Measurements from ENCODE around the gene RB1. TPM values are rescaled to one million over a fixed set of nuclear protein-coding genes. Genes with fewer than 3 reads are reported as not detected.
A peak's percentile ranks its signal among the peaks of the same experiment; 100 is the strongest.

RB1 gene
- total and polyA plus RNA-seq, 7 experiments from 2014 or later: 12.1 to 37.1 (median 18.5) TPM

- Histone ChIP-seq H3K27me3 (ENCODE audit: control insufficient read depth in 2 of 2, insufficient read depth in 2 of 2, low read length in 2 of 2) (no peaks in the 10 kb centered on the region), H3K4me1 (ENCODE audit: control insufficient read depth in 2 of 2, insufficient read depth in 2 of 2, low read length in 2 of 2) (peaks cover 34 to 47% of the 10 kb centered on the region in 2 donors), H3K27ac (ENCODE audit: low read depth, low read length) (peak overlapping the region; percentile 59), H3K36me3 (ENCODE audit: control insufficient read depth in 2 of 3, insufficient read depth in 3 of 3, low read length in 3 of 3) (no peaks in the 10 kb centered on the region), H3K9me3 (ENCODE audit: control insufficient read depth in 2 of 3, low read length in 3 of 3) (no peaks in the 10 kb centered on the region), H3K4me3 (ENCODE audit: low read length) (peak overlapping the region; percentile 37)
- peak; percentile 85 for ATAC-seq
- intact Hi-C loops (cut with micrococcal nuclease): loop anchor here (1.0 to 10.0 kb wide), 12 partner anchors 13 to 351 kb away; partner anchors contain the start of gene CYSLTR2 (in 2 of the 2)
- Mint-ChIP-seq H3K4me3 (peak overlapping the region; percentile 51 to 86 (median 76)), H3K36me3 (peaks cover 0 to 51% (median 4%) of the 10 kb centered on the region in 5 donors), H3K9me3 (peaks cover 0 to 4% (median 0%) of the 10 kb centered on the region in 11 donors), H3K27ac (peak overlapping the region; percentile 83 to 98 (median 91)), H3K27me3 (peaks cover 0 to 11% (median 0%) of the 10 kb centered on the region in 5 donors), H3K4me1 (peaks cover 47 to 78% (median 61%) of the 10 kb centered on the region in 7 donors)
- CTCF ChIA-PET: interaction anchor here (0.6 to 2.4 kb wide), 8 partner anchors 25 to 361 kb away, joined by 3 to 10 read pairs (median 4); partner anchors contain the start of gene RCBTB2
- peak in 7 of 9 donors; percentile 73 to 88 (median 84) for DNase-seq
- POLR2A ChIA-PET: interaction anchor here (0.5 to 3.9 kb wide), 19 partner anchors 10 to 939 kb away, joined by 3 to 83 read pairs (median 5); partner anchors contain the start of genes CYSLTR2, LPAR6 and RCBTB2
These were observed 202.1 kb downstream of the RB1 start for GRCh38 chr13:48505597-48506091.

DNA sequence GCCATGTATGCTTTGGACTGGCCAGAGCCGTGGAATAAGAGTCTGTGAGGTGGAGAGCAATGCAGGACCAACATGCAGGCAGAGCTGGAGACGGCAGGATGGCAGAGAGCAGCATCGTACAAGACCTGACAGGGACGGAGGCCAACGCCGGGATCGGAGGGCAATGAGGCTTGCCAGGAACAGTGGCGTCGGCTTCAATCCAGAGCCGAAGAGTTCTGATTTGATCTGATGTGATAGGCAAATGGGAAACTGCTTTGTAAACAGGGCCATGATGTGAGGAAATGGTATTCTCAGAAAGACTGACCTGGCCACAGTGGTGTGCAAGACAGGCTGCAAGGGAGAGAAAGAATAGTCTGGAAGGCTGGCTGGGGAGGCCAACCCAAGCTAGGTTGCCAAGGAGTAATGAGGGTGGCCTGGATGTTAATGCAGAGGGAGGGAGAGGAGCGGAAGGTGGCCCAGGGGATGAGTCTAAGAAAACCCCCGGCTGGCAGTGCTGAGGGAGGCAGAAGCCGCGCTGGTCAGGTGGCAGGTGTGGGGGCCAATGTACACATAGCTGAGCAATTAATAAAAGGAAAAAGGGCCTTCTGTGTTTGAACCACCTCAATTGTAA is 202.6 kb downstream of the RB1 start:
- peaks cover 0 to 49% (median 4%) of the 10 kb centered on the region in 5 donors for H3K36me3 Mint-ChIP-seq
- Histone ChIP-seq H3K4me3 (ENCODE audit: low read length) (peak overlapping the region; percentile 37), H3K36me3 (ENCODE audit: control insufficient read depth in 2 of 3, insufficient read depth in 3 of 3, low read length in 3 of 3) (no peaks in the 10 kb centered on the region), H3K9me3 (ENCODE audit: control insufficient read depth in 2 of 3, low read length in 3 of 3) (no peaks in the 10 kb centered on the region), H3K4me1 (ENCODE audit: control insufficient read depth in 2 of 2, insufficient read depth in 2 of 2, low read length in 2 of 2) (peaks cover 34 to 48% of the 10 kb centered on the region in 2 donors), H3K27me3 (ENCODE audit: control insufficient read depth in 2 of 2, insufficient read depth in 2 of 2, low read length in 2 of 2) (no peaks in the 10 kb centered on the region), H3K27ac (ENCODE audit: low read depth, low read length) (peak overlapping the region; percentile 59)
- POLR2A ChIA-PET: interaction anchor here (0.5 to 3.9 kb wide), 19 partner anchors 9 to 939 kb away, joined by 3 to 83 read pairs (median 5); partner anchors contain the start of genes CYSLTR2, LPAR6 and RCBTB2
- DNase-seq (no peak), ATAC-seq (no peak)
- H3K27ac Mint-ChIP-seq: peak overlapping the region; percentile 83 to 98 (median 91)
- peaks cover 0 to 4% (median 0%) of the 10 kb centered on the region in 11 donors for H3K9me3 Mint-ChIP-seq
- CTCF ChIA-PET: interaction anchor here (0.6 to 2.4 kb wide), 10 partner anchors 22 to 361 kb away, joined by 3 to 10 read pairs (median 4); partner anchors contain the start of gene RCBTB2
- H3K4me1 Mint-ChIP-seq: peaks cover 49 to 74% (median 57%) of the 10 kb centered on the region in 7 donors
- intact Hi-C loops (cut with micrococcal nuclease): loop anchor here (5.0 to 10.0 kb wide), 4 partner anchors 146 to 351 kb away; partner anchors contain the start of gene CYSLTR2 (in 2 of the 2)
- peak overlapping the region; percentile 51 to 86 (median 76) for H3K4me3 Mint-ChIP-seq
- peaks cover 0 to 11% (median 0%) of the 10 kb centered on the region in 5 donors for H3K27me3 Mint-ChIP-seq

DNA sequence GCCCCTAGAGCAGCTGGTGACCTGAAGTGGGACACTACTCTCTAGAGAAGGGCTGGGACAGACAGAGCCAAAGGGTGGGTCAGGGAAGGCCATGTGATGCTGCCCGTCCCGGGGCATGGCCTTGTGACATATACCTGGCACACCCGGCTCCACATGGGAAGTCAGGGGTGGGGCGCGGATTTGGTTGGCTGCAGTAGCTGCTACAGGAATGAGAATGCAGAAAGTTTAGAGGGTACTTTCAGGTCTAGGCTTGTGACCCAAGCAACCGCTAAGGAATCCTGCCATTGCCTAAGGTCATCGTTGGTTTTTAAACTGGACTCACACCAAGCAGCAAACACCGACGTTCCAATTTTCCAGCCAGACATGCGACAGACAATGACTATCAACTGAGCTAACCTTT is 203.5 kb downstream of the RB1 start:
- H3K4me3 ChIP-seq (ENCODE audit: low read length): no peak overlapping the region
- H3K9me3 Mint-ChIP-seq: peaks cover 0 to 4% (median 0%) of the 10 kb centered on the region in 11 donors
- DNase-seq (no peak), ATAC-seq (no peak)
- intact Hi-C loops (cut with micrococcal nuclease): loop anchor here (5.0 to 10.0 kb wide), 4 partner anchors 145 to 352 kb away; partner anchors contain the start of gene CYSLTR2 (in 2 of the 2)
- peaks cover 41 to 69% (median 56%) of the 10 kb centered on the region in 7 donors for H3K4me1 Mint-ChIP-seq
- H3K9me3 ChIP-seq (ENCODE audit: control insufficient read depth in 2 of 3, low read length in 3 of 3): no peaks in the 10 kb centered on the region
- peak overlapping the region in 6 of 9 donors; percentile 83 to 98 (median 94) for H3K27ac Mint-ChIP-seq
- no peak overlapping the region for H3K27ac ChIP-seq (ENCODE audit: low read depth, low read length)
- no peaks in the 10 kb centered on the region for H3K27me3 ChIP-seq (ENCODE audit: control insufficient read depth in 2 of 2, insufficient read depth in 2 of 2, low read length in 2 of 2)
- H3K4me3 Mint-ChIP-seq: peak overlapping the region in 3 of 10 donors; percentile 74 to 86 (median 81)
- no peaks in the 10 kb centered on the region for H3K36me3 ChIP-seq (ENCODE audit: control insufficient read depth in 2 of 3, insufficient read depth in 3 of 3, low read length in 3 of 3)
- peaks cover 0 to 55% (median 5%) of the 10 kb centered on the region in 5 donors for H3K36me3 Mint-ChIP-seq
- peaks cover 34 to 48% of the 10 kb centered on the region in 2 donors for H3K4me1 ChIP-seq (ENCODE audit: control insufficient read depth in 2 of 2, insufficient read depth in 2 of 2, low read length in 2 of 2)
- H3K27me3 Mint-ChIP-seq: peaks cover 0 to 17% (median 0%) of the 10 kb centered on the region in 5 donors
- ChIA-PET POLR2A (interaction anchor here (0.7 to 3.9 kb wide), 11 partner anchors 8 to 938 kb away, joined by 3 to 83 read pairs (median 4); partner anchors contain the start of gene RCBTB2), CTCF (interaction anchor here (0.8 to 1.2 kb wide), 4 partner anchors 20 to 106 kb away, joined by 3 to 5 read pairs (median 3); no protein-coding TSS in a partner anchor)

DNA sequence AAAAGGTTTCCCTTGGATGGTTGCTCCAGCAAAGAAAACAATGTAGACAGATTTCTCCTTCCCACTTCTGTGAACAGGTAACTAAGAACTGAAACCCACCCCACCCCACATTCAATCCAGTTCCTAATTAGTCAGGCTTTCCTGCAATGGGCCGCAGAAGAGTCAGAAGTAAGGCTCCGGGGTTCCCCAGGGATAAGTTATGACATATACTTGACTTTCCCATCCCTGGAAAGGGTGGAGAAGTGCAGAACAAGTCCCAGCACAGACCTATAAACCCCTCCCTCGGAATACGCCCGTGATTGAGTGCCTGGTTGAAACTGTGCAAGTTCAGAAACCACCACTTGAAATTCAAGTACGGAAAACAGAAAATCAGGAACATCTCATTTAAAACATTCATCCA is 204.5 kb downstream of the RB1 start:
- Mint-ChIP-seq H3K27me3 (peaks cover 0 to 23% (median 0%) of the 10 kb centered on the region in 5 donors), H3K27ac (no peak overlapping the region), H3K4me1 (peaks cover 41 to 62% (median 52%) of the 10 kb centered on the region in 7 donors), H3K36me3 (peaks cover 0 to 55% (median 5%) of the 10 kb centered on the region in 5 donors), H3K9me3 (peaks cover 0 to 4% (median 0%) of the 10 kb centered on the region in 11 donors), H3K4me3 (no peak overlapping the region)
- ATAC-seq (no peak), DNase-seq (no peak)
- intact Hi-C loops (cut with micrococcal nuclease): loop anchor here (5.0 to 10.0 kb wide), 4 partner anchors 144 to 353 kb away; partner anchors contain the start of gene CYSLTR2 (in 2 of the 2)
- Histone ChIP-seq H3K4me3 (ENCODE audit: low read length) (no peak overlapping the region), H3K36me3 (ENCODE audit: control insufficient read depth in 2 of 3, insufficient read depth in 3 of 3, low read length in 3 of 3) (no peaks in the 10 kb centered on the region), H3K4me1 (ENCODE audit: control insufficient read depth in 2 of 2, insufficient read depth in 2 of 2, low read length in 2 of 2) (peaks cover 34 to 48% of the 10 kb centered on the region in 2 donors), H3K9me3 (ENCODE audit: control insufficient read depth in 2 of 3, low read length in 3 of 3) (no peaks in the 10 kb centered on the region), H3K27ac (ENCODE audit: low read depth, low read length) (no peak overlapping the region), H3K27me3 (ENCODE audit: control insufficient read depth in 2 of 2, insufficient read depth in 2 of 2, low read length in 2 of 2) (no peaks in the 10 kb centered on the region)
- ChIA-PET POLR2A (interaction anchor here (1.0 to 3.9 kb wide), 5 partner anchors 10 to 24 kb away, joined by 3 to 83 read pairs (median 5); partner anchors contain the start of gene RCBTB2), CTCF (interaction anchor here (0.8 kb wide), 1 partner anchor 72 kb away, joined by 5 read pairs; no protein-coding TSS in a partner anchor)

GRCh38 chr13:48510698-48511097 is 207.1 kb downstream of the RB1 start:
- no peaks in the 10 kb centered on the region for H3K27me3 ChIP-seq (ENCODE audit: control insufficient read depth in 2 of 2, insufficient read depth in 2 of 2, low read length in 2 of 2)
- ATAC-seq (no peak), DNase-seq (no peak)
- Mint-ChIP-seq H3K36me3 (peaks cover 4 to 48% (median 8%) of the 10 kb centered on the region in 5 donors), H3K4me3 (no peak overlapping the region), H3K9me3 (peaks cover 0 to 2% (median 0%) of the 10 kb centered on the region in 11 donors), H3K27ac (no peak overlapping the region), H3K27me3 (peaks cover 0 to 28% (median 0%) of the 10 kb centered on the region in 5 donors), H3K4me1 (peaks cover 21 to 35% (median 31%) of the 10 kb centered on the region in 7 donors)
- H3K9me3 ChIP-seq (ENCODE audit: control insufficient read depth in 2 of 3, low read length in 3 of 3): no peaks in the 10 kb centered on the region
- H3K4me3 ChIP-seq (ENCODE audit: low read length): no peak overlapping the region
- H3K27ac ChIP-seq (ENCODE audit: low read depth, low read length): no peak overlapping the region
- H3K36me3 ChIP-seq (ENCODE audit: control insufficient read depth in 2 of 3, insufficient read depth in 3 of 3, low read length in 3 of 3): no peaks in the 10 kb centered on the region
- intact Hi-C loops (cut with micrococcal nuclease): no loop called here
- peaks cover 17 to 28% of the 10 kb centered on the region in 2 donors for H3K4me1 ChIP-seq (ENCODE audit: control insufficient read depth in 2 of 2, insufficient read depth in 2 of 2, low read length in 2 of 2)
- POLR2A ChIA-PET: interaction anchor here (0.8 to 2.5 kb wide), 3 partner anchors 19 to 22 kb away, joined by 3 to 19 read pairs (median 8); partner anchors contain the start of gene RCBTB2
- CTCF ChIA-PET: no interaction called here

All from naive thymus-derived CD4-positive, alpha-beta T cell (primary cell).